HG02588 (cell line): ENCODE results near the gene PODN.

Source experiments
- ATAC-seq: cut with Tn5 transposase; IDR thresholded peaks from one replicate; pipeline ENCODE4 v1.9.1; 2021; ENCODE audit warnings: mild to moderate bottlenecking, moderate library complexity; ENCODE audit not compliant: unreplicated experiment

Gene PODN

DNA sequence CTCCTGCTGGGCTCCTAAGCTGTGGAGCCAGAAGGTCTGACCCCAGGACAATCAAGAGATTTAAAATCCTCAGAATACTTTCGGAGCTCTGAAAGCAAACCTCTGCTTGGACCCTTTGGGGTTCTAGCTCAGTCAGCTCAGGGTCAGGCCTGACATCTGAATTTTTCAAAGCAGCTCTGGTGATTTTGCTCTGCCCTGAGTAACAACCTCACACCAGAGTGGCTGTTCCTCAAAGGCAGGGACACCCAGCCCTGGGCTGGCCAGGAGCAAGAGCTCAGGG lies 68.5 kb downstream of the PODN start:
- no peak for ATAC-seq

DNA sequence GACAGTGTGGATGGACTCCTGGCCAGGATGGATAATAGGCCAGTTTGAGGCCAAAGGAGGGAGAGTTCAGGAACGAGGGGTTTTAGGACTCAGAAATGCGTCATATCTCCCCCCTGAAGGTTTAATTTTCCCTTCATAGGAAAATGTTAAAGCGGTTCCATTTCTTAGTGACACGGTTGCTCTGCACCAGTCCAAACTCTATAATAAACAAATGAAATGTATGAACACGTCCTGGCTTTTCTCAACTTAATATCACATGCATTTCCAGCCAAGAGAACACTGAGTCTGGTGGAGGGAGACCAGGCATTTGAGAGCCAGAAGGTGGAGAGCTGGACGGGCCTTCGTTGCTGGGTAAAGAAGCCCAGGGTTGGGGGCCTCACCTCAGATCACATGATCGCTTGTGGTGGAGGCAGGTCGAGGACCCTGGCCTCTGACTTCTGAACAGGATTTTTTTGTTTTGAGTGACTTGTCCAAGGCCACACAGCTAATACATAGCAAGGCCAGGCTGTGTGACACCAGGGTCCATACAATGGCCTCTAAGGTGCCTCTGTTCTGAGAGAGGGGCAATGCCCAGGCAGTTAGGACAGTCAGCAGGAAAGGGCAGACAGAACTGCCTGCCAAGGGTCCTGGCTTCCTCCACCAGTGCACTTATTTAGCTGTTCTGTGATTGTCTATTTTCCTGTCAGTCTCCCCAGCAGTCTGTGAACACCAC lies 69.0 kb downstream of the PODN start:
- no peak for ATAC-seq

DNA sequence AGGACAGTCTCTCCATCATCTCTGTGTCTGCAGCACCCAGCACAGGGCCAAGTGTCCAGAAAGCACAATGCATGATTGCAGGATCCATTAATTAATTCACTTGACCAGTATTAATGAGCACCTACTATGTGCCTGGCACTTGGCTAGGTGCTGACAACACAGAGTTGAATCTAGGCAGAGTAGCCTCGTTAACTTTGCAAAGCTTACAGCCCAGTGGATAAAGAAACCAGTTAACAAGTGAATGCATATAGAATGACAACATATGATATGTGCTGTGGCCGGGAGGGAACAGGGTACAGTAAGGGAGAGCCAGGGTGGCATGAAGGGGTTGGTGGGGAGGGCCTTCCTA lies 69.6 kb downstream of the PODN start:
- no peak for ATAC-seq

DNA sequence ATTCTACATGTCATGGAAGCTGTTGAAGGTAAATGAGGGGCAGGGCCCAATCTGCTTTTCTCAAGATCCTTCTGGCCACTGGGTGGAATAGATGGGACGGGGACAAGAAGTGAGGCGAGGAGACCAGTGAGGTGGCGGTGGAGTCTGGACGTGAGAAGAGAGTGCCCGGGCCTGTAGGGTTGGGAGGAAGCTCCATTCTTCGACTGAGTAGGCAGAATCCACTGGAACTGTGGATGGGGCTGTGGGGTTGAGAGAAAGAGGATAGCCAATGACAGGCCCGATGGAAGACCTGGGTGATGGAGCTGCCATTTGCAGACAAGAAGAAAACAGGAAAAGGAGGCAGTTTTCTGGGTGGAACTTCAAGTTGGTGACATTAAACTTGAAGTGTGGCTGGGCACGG lies 70.2 kb downstream of the PODN start:
- no peak for ATAC-seq

DNA sequence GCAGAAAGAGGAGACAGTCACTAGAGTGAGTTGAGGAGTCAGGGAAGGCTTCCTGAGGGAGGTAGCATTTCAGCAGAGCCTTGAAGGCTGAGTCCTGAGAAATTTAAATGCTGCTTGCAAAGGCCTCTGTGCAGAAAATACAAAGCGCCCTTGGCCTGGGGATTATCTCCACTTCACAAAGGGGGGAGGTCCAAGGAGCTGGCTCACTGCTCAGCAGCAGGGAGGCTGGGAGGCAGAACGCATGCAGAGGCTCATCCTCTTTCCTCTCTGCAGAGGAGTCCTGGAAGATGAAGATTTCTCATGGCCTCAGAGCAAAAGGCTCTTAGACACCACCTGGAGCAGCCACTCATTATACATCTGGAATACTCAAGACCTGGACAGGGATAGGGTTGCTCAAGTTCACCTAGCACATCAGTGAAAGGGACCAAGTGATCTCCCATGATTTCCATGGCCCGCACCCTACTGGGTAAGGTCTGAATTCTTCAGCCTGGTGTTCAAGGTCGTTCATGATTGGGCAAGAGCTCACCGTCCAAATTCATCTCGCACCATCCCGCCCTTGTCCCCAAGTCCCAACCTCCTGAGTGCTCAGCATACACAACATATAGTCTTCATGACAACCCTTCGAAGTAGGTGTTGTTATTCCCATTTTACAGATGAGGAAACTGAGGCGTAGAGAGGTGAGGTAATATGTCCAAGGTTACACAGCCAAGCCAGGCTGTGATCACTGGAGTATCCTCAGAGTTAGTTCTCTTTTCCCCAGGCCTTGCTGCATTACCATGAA lies 71.4 kb downstream of the PODN start:
- no peak for ATAC-seq

DNA sequence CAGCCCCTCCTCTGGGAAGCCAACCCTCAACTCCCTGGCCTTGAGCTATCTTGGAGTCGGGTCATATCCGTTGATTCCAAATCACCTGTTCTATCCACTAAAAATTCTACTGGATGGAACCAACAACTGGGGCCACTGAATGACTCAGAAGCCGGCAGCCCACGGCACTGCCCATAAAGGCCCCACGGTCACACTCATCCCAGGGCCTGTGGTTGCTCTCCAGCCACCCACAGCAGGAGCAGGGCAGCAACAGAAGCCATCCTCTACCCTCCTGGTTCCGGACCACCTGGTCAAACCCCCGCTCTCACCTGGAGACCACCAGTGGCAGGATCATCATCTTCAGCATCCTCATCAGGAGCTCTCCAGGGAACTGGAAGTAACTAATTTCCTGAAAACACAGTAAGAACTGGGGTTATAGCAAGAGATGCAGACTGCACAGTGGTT lies 72.1 kb downstream of the PODN start:
- no peak for ATAC-seq
